NCI-H2029 (cell line): ENCODE measurements around the gene MAML1.
"Not testable (repeated sequence)": the region's sequence is repeated elsewhere in the genome, so short reads cannot be mapped to it uniquely, and the experiment has no call there.

Experiments
- DNase-seq: peaks from one replicate; lab custom pipeline; 2025; lab: John Stamatoyannopoulos, UW

The MAML1 gene

GRCh38 chr5:179769271-179769670 is 36.6 kb downstream of the MAML1 start:
- DNase-seq: no peak

DNA sequence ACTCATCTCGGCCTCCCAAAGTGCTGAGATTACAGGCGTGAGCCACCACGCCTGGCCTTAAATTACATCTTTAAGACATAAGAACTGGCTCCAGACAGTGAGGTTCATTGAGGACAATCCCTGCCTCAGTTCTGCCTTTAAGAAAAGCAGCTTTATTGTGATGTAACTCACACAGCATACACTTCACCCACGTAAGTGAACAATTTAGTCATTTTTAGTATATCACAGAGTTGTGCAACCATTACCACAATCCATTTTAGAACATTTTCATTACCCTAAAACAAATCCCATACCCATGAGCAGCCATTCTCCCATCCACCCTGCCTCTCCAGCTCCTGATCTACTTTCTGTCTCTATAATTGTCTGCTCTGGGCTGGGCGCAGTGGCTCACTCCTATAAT is 37.2 kb downstream of the MAML1 start:
- no peak for DNase-seq

GRCh38 chr5:179771311-179771895 is 38.8 kb downstream of the MAML1 start:
- DNase-seq: no peak

DNA sequence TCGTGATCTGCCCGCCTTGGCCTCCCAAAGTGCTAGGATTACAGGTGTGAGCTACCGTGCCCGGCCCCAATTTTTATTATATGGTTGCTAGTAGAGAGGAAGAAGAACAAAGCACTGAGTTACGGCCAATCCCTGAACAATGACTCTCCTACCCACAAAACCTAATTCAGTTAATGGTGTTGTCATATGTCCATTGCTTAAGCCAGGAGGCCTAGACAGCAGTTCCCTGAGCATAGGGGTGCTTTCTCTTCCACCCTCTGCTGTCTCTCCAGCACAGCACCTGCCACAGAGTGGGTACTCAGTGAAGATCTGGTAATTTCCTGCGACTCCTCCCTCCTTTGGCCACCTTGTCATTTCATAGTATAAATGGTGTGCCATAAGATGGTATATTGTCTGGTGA is 39.7 kb downstream of the MAML1 start:
- DNase-seq: no peak

- DNase-seq: no peak
These were observed 41.0 kb downstream of the MAML1 start for GRCh38 chr5:179773686-179774040.

- DNase-seq: no peak
These were observed 41.8 kb downstream of the MAML1 start for GRCh38 chr5:179774442-179774841.

- no peak for DNase-seq
These were observed 43.9 kb downstream of the MAML1 start for GRCh38 chr5:179776411-179776938.

DNA sequence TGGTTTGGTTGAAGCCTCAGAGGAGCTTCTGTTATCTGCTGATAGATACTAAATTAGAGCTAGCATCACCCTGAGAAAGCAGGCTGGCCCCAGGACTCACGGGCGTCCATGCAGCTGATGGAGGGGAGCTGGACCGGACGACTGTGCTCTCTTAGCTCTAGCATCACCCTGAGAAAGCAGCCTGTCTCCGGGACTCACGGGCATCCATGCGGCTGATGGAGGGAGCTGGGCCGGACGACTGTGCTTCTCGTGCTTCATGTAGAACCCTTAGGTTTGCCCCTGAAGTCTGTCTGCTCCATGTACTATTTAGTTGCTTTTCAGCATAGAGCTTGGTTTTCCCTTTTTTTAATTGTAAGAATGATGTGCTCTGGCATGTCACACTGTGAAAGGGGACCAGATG is 44.8 kb downstream of the MAML1 start:
- no peak for DNase-seq

DNA sequence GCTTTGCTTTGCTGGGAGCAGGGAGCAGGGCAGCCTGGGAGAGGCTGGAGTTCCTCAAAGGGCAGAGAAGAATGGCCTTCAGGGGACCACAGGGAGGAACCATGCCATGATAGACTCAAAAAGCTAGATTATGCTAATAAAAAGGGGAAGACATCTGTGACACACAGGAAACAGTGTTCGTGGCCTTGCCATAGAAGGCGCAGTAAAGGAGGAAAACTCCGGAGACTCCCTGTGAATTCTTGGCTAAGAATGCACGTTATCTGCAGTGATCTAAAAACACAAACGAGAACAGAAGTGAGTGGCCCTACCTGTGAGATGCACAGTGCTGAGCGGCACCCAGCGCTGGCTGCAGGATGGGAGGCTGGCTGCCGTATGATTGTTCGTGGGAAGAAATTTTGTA is 45.3 kb downstream of the MAML1 start:
- no peak for DNase-seq

- DNase-seq: no peak
These were observed 46.0 kb downstream of the MAML1 start for GRCh38 chr5:179778591-179778990.

- DNase-seq: no peak
These were observed 47.2 kb downstream of the MAML1 start for GRCh38 chr5:179779826-179780225.

GRCh38 chr5:179780362-179780761 is 47.7 kb downstream of the MAML1 start:
- DNase-seq: no peak

DNA sequence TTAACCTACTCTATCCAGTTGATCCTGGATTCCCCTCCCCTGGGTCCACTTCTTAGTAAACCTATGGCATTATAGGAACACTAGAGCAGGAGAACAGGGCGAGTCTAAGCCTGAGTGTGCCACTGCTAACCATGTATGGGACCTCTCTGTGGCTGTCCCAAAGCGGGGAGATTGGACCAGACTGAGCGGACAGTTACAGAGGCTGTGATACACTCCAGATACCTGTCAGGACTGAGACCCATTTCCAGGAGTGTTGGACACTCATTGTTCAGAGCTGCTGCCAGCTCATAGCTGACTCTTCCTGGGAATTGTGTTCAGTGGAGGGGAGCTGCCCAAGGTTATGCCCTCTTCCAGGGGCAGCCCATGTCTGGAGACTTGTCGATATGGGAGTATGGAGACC is 49.2 kb downstream of the MAML1 start:
- DNase-seq: no peak

- DNase-seq: no peak
These were observed 50.5 kb downstream of the MAML1 start for GRCh38 chr5:179783128-179783527.

DNA sequence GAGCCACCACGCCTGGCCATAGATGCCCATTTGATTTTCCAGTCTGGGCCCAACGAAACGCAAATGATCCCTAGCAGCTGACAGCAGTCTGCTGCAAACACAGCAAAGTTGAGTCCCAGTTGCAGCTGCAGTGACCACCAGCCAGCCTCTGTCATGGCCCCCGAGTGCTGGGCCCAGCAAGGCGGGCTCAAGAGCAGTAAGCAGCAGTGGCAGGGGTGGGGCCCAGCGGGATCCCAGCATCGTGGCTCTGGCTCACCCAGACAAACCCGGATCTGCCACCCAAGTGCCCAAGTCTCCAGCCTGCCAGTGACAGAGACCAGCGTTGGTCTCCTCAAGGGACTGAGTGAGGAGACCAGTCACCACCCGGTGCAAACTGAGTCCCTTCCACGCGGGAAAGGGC is 54.2 kb downstream of the MAML1 start:
- DNase-seq: no peak

- DNase-seq: no peak
These were observed 55.7 kb downstream of the MAML1 start for GRCh38 chr5:179788193-179788854.

DNA sequence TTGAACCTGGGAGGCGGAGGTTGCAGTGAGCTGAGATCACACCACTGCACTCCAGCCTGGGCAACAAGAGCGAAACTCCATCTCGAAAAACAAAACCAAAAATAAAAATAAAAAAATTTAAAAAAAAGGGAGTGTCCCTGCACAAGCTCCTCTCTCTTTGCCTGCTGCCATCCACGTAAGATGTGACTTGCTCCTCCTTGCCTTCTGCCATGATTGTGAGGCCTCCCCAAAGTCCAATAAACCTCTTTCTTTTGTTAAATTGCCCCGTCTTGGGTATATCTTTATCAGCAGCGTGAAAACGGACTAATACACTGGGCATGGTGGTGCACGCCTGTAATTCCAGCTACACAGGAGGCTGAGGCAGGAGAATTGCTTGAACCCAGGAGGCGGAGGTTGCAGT is 56.7 kb downstream of the MAML1 start:
- DNase-seq: not testable (repeated sequence)

- no peak for DNase-seq
These were observed 59.4 kb downstream of the MAML1 start for GRCh38 chr5:179791881-179792611.

- DNase-seq: no peak
These were observed 60.2 kb downstream of the MAML1 start for GRCh38 chr5:179792612-179793467.

DNA sequence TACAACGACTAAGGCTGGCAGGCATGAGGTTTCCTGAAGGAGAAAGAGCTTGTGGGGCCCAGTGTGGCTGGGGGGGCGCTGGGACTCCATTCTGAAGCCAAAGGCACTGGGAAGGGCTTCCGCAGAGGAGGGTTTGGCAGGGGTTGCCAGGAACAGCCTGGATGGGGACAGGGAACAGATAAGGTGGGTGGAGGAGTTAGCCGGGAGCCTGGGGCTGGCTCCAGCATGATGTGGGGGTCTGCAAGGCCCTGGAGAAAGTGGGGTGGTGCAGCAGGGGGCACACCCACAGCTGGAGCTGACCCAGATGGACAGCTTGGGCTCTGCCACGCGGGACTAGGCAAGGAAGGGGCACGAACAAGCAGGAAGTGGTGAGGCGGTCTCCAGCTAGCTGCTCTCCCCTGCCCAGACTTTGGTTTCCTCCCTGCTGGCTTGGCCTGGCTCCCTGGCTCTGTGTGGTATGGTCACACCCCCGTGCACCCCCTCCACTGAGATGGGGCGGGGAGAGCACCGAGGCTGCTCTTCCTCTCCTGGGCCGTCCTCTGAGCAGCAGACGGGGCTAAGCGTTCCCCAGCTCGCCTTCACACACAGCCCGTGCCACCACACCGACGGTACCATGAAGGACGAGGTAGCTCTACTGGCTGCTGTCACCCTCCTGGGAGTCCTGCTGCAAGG is 61.0 kb downstream of the MAML1 start, which contains the start of gene LTC4S:
LTC4S (plus strand) TSS at position 519 of the 672 bp plus-strand sequence; CDS start at position 614, 95 bp downstream.
- no peak for DNase-seq

DNA sequence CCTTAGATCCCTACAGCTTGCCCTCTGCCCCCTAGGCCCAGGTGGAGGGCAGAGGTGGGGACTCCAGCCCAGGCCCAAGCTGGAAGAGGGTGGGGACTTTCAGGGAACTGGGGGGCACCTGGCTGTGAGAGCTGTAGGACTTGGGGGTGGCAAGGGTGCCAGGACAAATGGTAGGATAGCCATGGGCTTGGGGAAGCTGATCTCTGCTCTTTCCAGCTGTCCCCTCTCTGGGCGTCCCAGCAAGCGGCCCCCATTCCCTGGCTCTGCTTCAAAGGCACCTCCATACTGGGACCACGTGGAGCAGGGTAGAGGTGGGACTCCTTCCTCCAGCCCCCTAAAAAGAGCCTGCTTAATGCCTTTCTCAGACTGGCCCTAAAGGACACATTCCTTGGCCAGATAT is 61.5 kb downstream of the MAML1 start:
- no peak for DNase-seq

DNA sequence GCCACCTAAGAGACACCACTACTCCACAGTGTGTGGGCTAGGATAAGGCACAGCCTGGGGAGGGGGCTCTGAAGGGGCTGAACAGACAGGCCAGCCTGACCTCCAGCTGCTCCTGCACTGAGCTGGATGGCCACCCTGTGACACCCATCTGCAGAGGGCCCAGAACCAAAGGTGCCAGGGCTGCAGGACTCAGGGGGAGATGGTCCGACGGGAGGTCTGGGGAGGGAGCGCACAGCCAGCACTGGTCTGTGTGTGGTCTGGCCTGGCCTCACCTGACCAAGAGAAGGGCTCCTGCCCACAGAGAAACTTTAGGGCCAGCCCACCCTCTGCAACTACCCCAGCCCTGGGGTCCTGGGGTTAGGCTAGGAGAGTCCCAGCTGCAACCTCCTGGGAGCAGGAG is 62.0 kb downstream of the MAML1 start:
- no peak for DNase-seq
